HepG2 (cell line): ENCODE data around the gene PLA2R1. TPM values are rescaled to one million over a fixed set of nuclear protein-coding genes. Genes with fewer than 3 reads are reported as not detected.
"Not testable (repeated sequence)": the region's sequence is repeated elsewhere in the genome, so short reads cannot be mapped to it uniquely, and the experiment has no call there.

ENCODE experiments used
- ATAC-seq: fragments of 200-7000 bp; cut with Tn5 transposase; 3 replicates; pipeline ENCODE4 v1.9.1; 2020; ENCODE audit warnings: mild to moderate bottlenecking, moderate library complexity
- BruUV-seq: library from RNA; stranded (reverse); fragments of 400-500 nt; replicated peaks from 2 replicates; lab custom pipeline; 2021; lab: Mats Ljungman, UMichigan
- CTCF ChIA-PET: fragments of 300-600 bp; formaldehyde crosslinking; extraction: SDS; loops from one replicate; lab custom pipeline; 2021; ENCODE audit warnings: low total read pairs, inconsistent platforms, low intra/inter-chr PET ratio; lab: Yijun Ruan, JAX
- POLR2A ChIA-PET: fragments of 350-600 bp; sonication (Branson Sonifier 250); formaldehyde crosslinking; loops from one replicate; lab custom pipeline; 2020; ENCODE audit warnings: antibody characterized with exemption, inconsistent platforms; lab: Yijun Ruan, JAX
- DNase-seq: peaks from one replicate; pipeline ENCODE4 v3.0.0-alpha.2; 2015; ENCODE audit warnings: low spot score
- FAIRE-seq: peaks from 3 replicates; lab custom pipeline; 2011; peaks lifted over from hg19 to GRCh38; lab: Jason Lieb, UNC
- H2AFZ ChIP-seq: one replicate; pipeline ENCODE4 v1.6.1; 2011; ENCODE audit warnings: low read length, inconsistent platforms
- H3K27ac ChIP-seq: fragments of 300-600 bp; 3 replicates; pipeline ENCODE4 v1.8.0; 2011; ENCODE audit warnings: mixed run types, mild to moderate bottlenecking, mixed read lengths, low read length, inconsistent platforms; ENCODE audit not compliant: insufficient read depth; ENCODE audit errors: extremely low read length
- H3K27me3 ChIP-seq, 2 experiments: fragments of 200-600 bp in 1 of 2; 2 replicates in 1 of 2; 3 replicates in 1 of 2; pipeline versions ENCODE4 v1.6.0 to v1.8.0; 2011; ENCODE audit warnings: low read length in 2 of 2, mild to moderate bottlenecking in 2 of 2, moderate library complexity in 2 of 2, inconsistent platforms in 1 of 2; ENCODE audit not compliant: insufficient read depth in 2 of 2, control insufficient read depth in 1 of 2
- H3K36me3 ChIP-seq, 2 experiments: fragments of 200-600 bp in 1 of 2; replicated peaks in 1 of 2; 2 replicates in 1 of 2; 3 replicates in 1 of 2; pipeline versions ENCODE4 v1.5.1 to v1.8.0; 2011; ENCODE audit warnings: low read length in 2 of 2, inconsistent platforms in 1 of 2; ENCODE audit not compliant: insufficient read depth in 2 of 2, control insufficient read depth in 1 of 2
- H3K4me1 ChIP-seq: 2 replicates; pipeline ENCODE4 v1.5.1; 2012; ENCODE audit warnings: low read length, inconsistent platforms; ENCODE audit not compliant: insufficient read depth
- H3K4me2 ChIP-seq: 2 replicates; pipeline ENCODE4 v1.6.0; 2011; ENCODE audit warnings: low read depth, low read length, inconsistent platforms
- H3K4me3 ChIP-seq, 3 experiments: fragments of 200-600 bp in 1 of 3; sonication (generic), shearing (Covaris generic) in 1 of 3; replicated peaks in 1 of 3; 2 replicates each; pipeline ENCODE4 v1.5.1; 2011 to 2016; ENCODE audit warnings: low read length in 3 of 3, inconsistent platforms in 2 of 3, low read depth in 2 of 3, mild to moderate bottlenecking in 2 of 3, control low read depth in 1 of 3, mixed read lengths in 1 of 3; ENCODE audit not compliant: insufficient read depth in 1 of 3
- H3K79me2 ChIP-seq: one replicate; pipeline ENCODE4 v1.6.1; 2011; ENCODE audit warnings: low read length, inconsistent platforms; ENCODE audit not compliant: insufficient read depth
- H3K9ac ChIP-seq: 2 replicates; pipeline ENCODE4 v1.6.0; 2011; ENCODE audit warnings: mild to moderate bottlenecking, low read depth, low read length, inconsistent platforms; ENCODE audit not compliant: insufficient read depth
- H3K9me3 ChIP-seq: 2 replicates; pipeline ENCODE4 v1.5.1; 2012; ENCODE audit warnings: mild to moderate bottlenecking, low read length
- H4K20me1 ChIP-seq: 2 replicates; pipeline ENCODE4 v1.6.0; 2011; ENCODE audit warnings: inconsistent platforms, mild to moderate bottlenecking, low read length, moderate library complexity; ENCODE audit not compliant: insufficient read depth
- MNT ChIP-seq: fragments of 450-650 bp; IDR thresholded peaks from 2 replicates; pipeline ENCODE4 v1.6.1; 2016
- ZKSCAN1 ChIP-seq: fragments of 150-350 bp; IDR thresholded peaks from 2 replicates; pipeline ENCODE4 v1.6.1; 2014; ENCODE audit warnings: low read length
- ZNF451 ChIP-seq: sonication (generic); formaldehyde crosslinking; IDR thresholded peaks from 2 replicates; pipeline ENCODE4 v1.5.0; 2020; ENCODE audit warnings: mild to moderate bottlenecking, missing genetic modification reagents
- WGBS: methylation state at CpG from one replicate; pipeline ENCODE4 v1.1.6; 2017; ENCODE audit warnings: low lambda C conversion rate; 5-methylcytosine and 5-hydroxymethylcytosine counted together
- in situ Hi-C: cut with HindIII; loops from 2 replicates; pipeline ENCODE4 v1.10.0; 2017; ENCODE audit warnings: low pct_unique_long_range_greater_than_20kb; ENCODE audit not compliant: extremely low pct_ligation_motif_present
- intact Hi-C: fragments of 100-400 bp; cut with micrococcal nuclease; formaldehyde crosslinking; loops from one replicate; pipeline ENCODE4 v1.10.0; 2022; ENCODE audit not compliant: unreplicated experiment
- polyA plus RNA-seq, 8 experiments: library from polyadenylated mRNA; depleted of rRNA in 3 of 8; stranded (reverse) in 7 of 8; unstranded in 1 of 8; fragments of >200 nt; fragmentation: Illumina TruSeq in 4 of 8; extraction: Trizol in 4 of 8; gene quantifications; 2 replicates each; pipeline versions ENCODE4 v1.2.1 to v1.2.3, GENCODE V29; 2011 to 2016; ENCODE audit warnings: low read depth in 4 of 8, missing spikeins in 1 of 8, mixed read lengths in 1 of 8; ENCODE audit not compliant: insufficient read depth in 1 of 8
- total RNA-seq, 5 experiments: library from RNA; depleted of rRNA; stranded (reverse); fragments of >200 nt; fragmentation: Illumina TruSeq; extraction: Trizol; gene quantifications; 2 replicates each; pipeline ENCODE4 v1.2.3, GENCODE V29; 2016; ENCODE audit warnings: low read depth in 1 of 5

PLA2R1 gene
- total and polyA plus RNA-seq, 2 of the 13 experiments (the other 11 are each of a cell fraction or from before 2014, with no cell fraction given): not detected

GRCh38 chr2:159962513-159962912 is 99.9 kb downstream of the PLA2R1 start:
- H2AFZ ChIP-seq, CTCF ChIA-PET, H3K9me3 ChIP-seq, H3K79me2 ChIP-seq, ATAC-seq, H3K9ac ChIP-seq, POLR2A ChIA-PET, H3K36me3 ChIP-seq, H3K27ac ChIP-seq, in situ Hi-C loops, H3K4me1 ChIP-seq, intact Hi-C loops, H3K4me2 ChIP-seq, BruUV-seq, DNase-seq, H4K20me1 ChIP-seq, FAIRE-seq, H3K4me3 ChIP-seq, H3K27me3 ChIP-seq: not testable (repeated sequence)
- 0 out of 2 replicates have a peak, but pooled peaks have one; percentile 30 for TF ChIP-seq MNT

GRCh38 chr2:159961451-159961850 is 101.0 kb downstream of the PLA2R1 start:
- no peaks in the 10 kb centered on the region for H3K36me3 ChIP-seq
- ATAC-seq (no peak), DNase-seq (no peak), FAIRE-seq (no peak)
- H3K27me3 ChIP-seq: peaks cover 0 to 9% of the 10 kb centered on the region in 2 experiments; a peak in 1 of 5 replicates
- no peaks in the 10 kb centered on the region for H3K9me3 ChIP-seq
- peaks cover 5% of the 10 kb centered on the region; the same call in 1 of the 2 replicates for H3K4me1 ChIP-seq
- H3K27ac ChIP-seq: no peak overlapping the region
- no peak overlapping the region for H3K9ac ChIP-seq
- POLR2A ChIA-PET: no interaction called here
- H3K4me3 ChIP-seq: no peak overlapping the region
- no peaks in the 10 kb centered on the region for H4K20me1 ChIP-seq
- no peak overlapping the region for H3K4me2 ChIP-seq
- 11% methylated on average over 4 of the region's 4 CpGs for WGBS
- no peak for TF ChIP-seq ZKSCAN1
- no peak for TF ChIP-seq ZNF451 (CRISPR knock-in tag)
- H3K79me2 ChIP-seq: no peaks in the 10 kb centered on the region
- intact Hi-C loops: no loop called here
- CTCF ChIA-PET: no interaction called here
- no peak overlapping the region for H2AFZ ChIP-seq
- BruUV-seq: no TSS peak
- in situ Hi-C loops: no loop called here
